Stomach (tissue), 4 donors: Measurements from ENCODE around the gene SULT1A1.

Source experiments
- CTCF ChIP-seq, 7 experiments: fragments of 450-650 bp in 4 of 7; fragments of 200-600 bp in 3 of 7; sonication (generic) in 3 of 7; IDR thresholded peaks; one replicate each; pipeline ENCODE4 v1.5.1; 2016 to 2019; ENCODE audit warnings: antibody characterized with exemption in 7 of 7, control low read depth in 2 of 7, mild to moderate bottlenecking in 1 of 7
- POLR2A ChIP-seq, 4 donors: fragments of 450-650 bp; IDR thresholded peaks; one replicate each; pipeline ENCODE4 v1.6.1; 2016; ENCODE audit warnings: antibody characterized with exemption in 4 of 4, control low read depth in 2 of 4, mild to moderate bottlenecking in 1 of 4, moderate library complexity in 1 of 4
- POLR2AphosphoS5 ChIP-seq, 3 donors: sonication (generic); formaldehyde crosslinking; IDR thresholded peaks; one replicate each; pipeline ENCODE4 v1.6.1; 2016; ENCODE audit warnings: antibody characterized with exemption in 3 of 3

- TF ChIP-seq CTCF (IDR thresholded peaks at IDR 0.05) = no peak
- TF ChIP-seq POLR2A (IDR thresholded peaks at IDR 0.05) = no peak
- TF ChIP-seq POLR2AphosphoS5 (IDR thresholded peaks at IDR 0.05) = no peak
Measured at GRCh38 chr16:28580726-28581315, 29.0 kb downstream of the SULT1A1 start.
